Measurements from ENCODE around the gene AQP12A.
"Not testable (repeated sequence)": the region's sequence is repeated elsewhere in the genome, so short reads cannot be mapped to it uniquely, and the experiment has no call there.

AQP12A gene

GRCh38 chr2:240670402-240670801, 21.3 kb upstream of the AQP12A start:
- no peak for TF ChIP-seq CTCF (IDR thresholded peaks at IDR 0.05)

- no peak for TF ChIP-seq CTCF (IDR thresholded peaks at IDR 0.05)
Observed at GRCh38 chr2:240670950-240671349, 20.7 kb upstream of the AQP12A start.

GRCh38 chr2:240672076-240672700, 19.5 kb upstream of the AQP12A start:
- no peak for TF ChIP-seq CTCF (IDR thresholded peaks at IDR 0.05)

- TF ChIP-seq CTCF (IDR thresholded peaks at IDR 0.05): no peak
Observed at GRCh38 chr2:240672701-240673190, 18.9 kb upstream of the AQP12A start.

- TF ChIP-seq CTCF (IDR thresholded peaks at IDR 0.05): not testable (repeated sequence)
Observed at GRCh38 chr2:240682431-240683224, 9.0 kb upstream of the AQP12A start, which contains the start of gene AQP12B. TSS of gene AQP12B (minus strand) at chr2:240682885. CDS start at chr2:240682837, 48 bp downstream.

GRCh38 chr2:240685771-240686371, 5.8 kb upstream of the AQP12A start:
- TF ChIP-seq CTCF (IDR thresholded peaks at IDR 0.05): no peak

GRCh38 chr2:240686460-240686859, 5.2 kb upstream of the AQP12A start:
- no peak for TF ChIP-seq CTCF (IDR thresholded peaks at IDR 0.05)
